ENCODE data around the gene BRK1. TPM values are rescaled to one million over a fixed set of nuclear protein-coding genes. Genes with fewer than 3 reads are reported as not detected.
A peak's percentile ranks its signal among the peaks of the same experiment; 100 is the strongest.

The BRK1 gene
- polyA plus RNA-seq, 1 of the 3 experiments (the other 2 are of a cell fraction), result 211 TPM

DNA sequence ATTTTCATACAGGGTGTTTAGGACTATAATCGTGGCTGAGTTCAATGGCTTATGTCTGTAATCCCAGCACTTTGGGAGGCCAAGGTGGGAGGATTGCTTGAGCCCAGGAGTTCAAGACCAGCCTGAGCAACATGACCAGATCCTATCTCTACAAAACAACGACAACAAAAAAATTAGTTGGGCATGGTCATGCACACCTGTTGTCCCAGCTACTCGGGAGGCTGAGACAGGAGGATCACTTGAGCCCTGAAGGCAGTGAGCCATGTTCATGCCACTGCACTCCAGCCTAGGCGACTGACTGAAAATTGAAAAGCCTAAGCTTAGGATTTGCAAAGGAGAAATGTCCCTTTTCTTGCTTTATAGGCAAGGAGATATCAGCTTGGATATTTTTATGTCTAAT lies 1.5 kb downstream of the BRK1 start:
- no peaks in the 10 kb centered on the region for H3F3A ChIP-seq (replicated peaks; ENCODE audit: insufficient read depth)
- H4K20me1 ChIP-seq (ENCODE audit: insufficient read depth), result peaks cover 38% of the 10 kb centered on the region
- CTCF ChIA-PET, result interaction anchor here (0.8 kb wide), 1 partner anchor 13 kb away, joined by 3 read pairs; no protein-coding TSS in a partner anchor
- H3K4me3 ChIP-seq (ENCODE audit: low read depth in 2 of 2, low read length in 1 of 2), result peak overlapping the region; percentile 72 to 73; a peak in 3 of 4 replicates
- H3K79me2 ChIP-seq (ENCODE audit: insufficient read depth), result peaks cover 64% of the 10 kb centered on the region
- peak overlapping the region; percentile 80 for H3K4me2 ChIP-seq
- no peak for DNase-seq
- no peaks in the 10 kb centered on the region for H3K9me2 ChIP-seq
- peaks cover 3 to 18% of the 10 kb centered on the region in 2 experiments for H3K36me3 ChIP-seq (replicated peaks in 1 of 2; ENCODE audit: control insufficient read depth in 1 of 2, insufficient read depth in 2 of 2, low read length in 1 of 2)
- H3K9me3 ChIP-seq, result no peaks in the 10 kb centered on the region
- no peaks in the 10 kb centered on the region for H3K27me3 ChIP-seq (ENCODE audit: insufficient read depth)
- H2AFZ ChIP-seq (ENCODE audit: low read depth), result no peak overlapping the region
- WGBS (ENCODE audit: low lambda C conversion rate), result 75% methylated on average over 4 of the region's 4 CpGs
- no peak overlapping the region for H3K27ac ChIP-seq (ENCODE audit: low read depth in 2 of 2, low read length in 1 of 2)
- no peak for TF ChIP-seq EZH2phosphoT487 (IDR thresholded peaks at IDR 0.05; ENCODE audit: borderline replicate concordance, low read depth)
- no peak for TF ChIP-seq EP300 (IDR thresholded peaks at IDR 0.05; ENCODE audit: borderline replicate concordance in 1 of 2, low read depth in 1 of 2, low read length in 1 of 2)
- no peak for TF ChIP-seq RAD21 (IDR thresholded peaks at IDR 0.05; ENCODE audit: low read length)
- no peak for TF ChIP-seq POLR2AphosphoS5 (IDR thresholded peaks at IDR 0.05; ENCODE audit: low read depth, low read length)
- TF ChIP-seq, protein P1, sequence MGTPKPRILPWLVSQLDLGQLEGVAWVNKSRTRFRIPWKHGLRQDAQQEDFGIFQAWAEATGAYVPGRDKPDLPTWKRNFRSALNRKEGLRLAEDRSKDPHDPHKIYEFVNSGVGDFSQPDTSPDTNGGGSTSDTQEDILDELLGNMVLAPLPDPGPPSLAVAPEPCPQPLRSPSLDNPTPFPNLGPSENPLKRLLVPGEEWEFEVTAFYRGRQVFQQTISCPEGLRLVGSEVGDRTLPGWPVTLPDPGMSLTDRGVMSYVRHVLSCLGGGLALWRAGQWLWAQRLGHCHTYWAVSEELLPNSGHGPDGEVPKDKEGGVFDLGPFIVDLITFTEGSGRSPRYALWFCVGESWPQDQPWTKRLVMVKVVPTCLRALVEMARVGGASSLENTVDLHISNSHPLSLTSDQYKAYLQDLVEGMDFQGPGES (IDR thresholded peaks at IDR 0.05; ENCODE audit: low read depth, low read length), result no peak
- TF ChIP-seq TCF12 (IDR thresholded peaks at IDR 0.05), result no peak
- TF ChIP-seq, protein P2, sequence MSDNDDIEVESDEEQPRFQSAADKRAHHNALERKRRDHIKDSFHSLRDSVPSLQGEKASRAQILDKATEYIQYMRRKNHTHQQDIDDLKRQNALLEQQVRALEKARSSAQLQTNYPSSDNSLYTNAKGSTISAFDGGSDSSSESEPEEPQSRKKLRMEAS (IDR thresholded peaks at IDR 0.05; ENCODE audit: low read depth), result no peak
- TF ChIP-seq, protein P3, sequence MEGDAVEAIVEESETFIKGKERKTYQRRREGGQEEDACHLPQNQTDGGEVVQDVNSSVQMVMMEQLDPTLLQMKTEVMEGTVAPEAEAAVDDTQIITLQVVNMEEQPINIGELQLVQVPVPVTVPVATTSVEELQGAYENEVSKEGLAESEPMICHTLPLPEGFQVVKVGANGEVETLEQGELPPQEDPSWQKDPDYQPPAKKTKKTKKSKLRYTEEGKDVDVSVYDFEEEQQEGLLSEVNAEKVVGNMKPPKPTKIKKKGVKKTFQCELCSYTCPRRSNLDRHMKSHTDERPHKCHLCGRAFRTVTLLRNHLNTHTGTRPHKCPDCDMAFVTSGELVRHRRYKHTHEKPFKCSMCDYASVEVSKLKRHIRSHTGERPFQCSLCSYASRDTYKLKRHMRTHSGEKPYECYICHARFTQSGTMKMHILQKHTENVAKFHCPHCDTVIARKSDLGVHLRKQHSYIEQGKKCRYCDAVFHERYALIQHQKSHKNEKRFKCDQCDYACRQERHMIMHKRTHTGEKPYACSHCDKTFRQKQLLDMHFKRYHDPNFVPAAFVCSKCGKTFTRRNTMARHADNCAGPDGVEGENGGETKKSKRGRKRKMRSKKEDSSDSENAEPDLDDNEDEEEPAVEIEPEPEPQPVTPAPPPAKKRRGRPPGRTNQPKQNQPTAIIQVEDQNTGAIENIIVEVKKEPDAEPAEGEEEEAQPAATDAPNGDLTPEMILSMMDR (IDR thresholded peaks at IDR 0.05), result no peak
- no peak for TF ChIP-seq TAF1 (IDR thresholded peaks at IDR 0.05; ENCODE audit: borderline replicate concordance, low read depth, low read length)
- TF ChIP-seq, protein P4, sequence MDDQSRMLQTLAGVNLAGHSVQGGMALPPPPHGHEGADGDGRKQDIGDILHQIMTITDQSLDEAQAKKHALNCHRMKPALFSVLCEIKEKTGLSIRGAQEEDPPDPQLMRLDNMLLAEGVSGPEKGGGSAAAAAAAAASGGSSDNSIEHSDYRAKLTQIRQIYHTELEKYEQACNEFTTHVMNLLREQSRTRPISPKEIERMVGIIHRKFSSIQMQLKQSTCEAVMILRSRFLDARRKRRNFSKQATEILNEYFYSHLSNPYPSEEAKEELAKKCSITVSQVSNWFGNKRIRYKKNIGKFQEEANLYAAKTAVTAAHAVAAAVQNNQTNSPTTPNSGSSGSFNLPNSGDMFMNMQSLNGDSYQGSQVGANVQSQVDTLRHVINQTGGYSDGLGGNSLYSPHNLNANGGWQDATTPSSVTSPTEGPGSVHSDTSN (IDR thresholded peaks at IDR 0.05), result no peak
- TF ChIP-seq NRF1 (IDR thresholded peaks at IDR 0.05; ENCODE audit: low read depth, low read length), result no peak
- no peak for TF ChIP-seq RCOR1 (IDR thresholded peaks at IDR 0.05; ENCODE audit: low read length)
- no peak for TF ChIP-seq ELF1 (IDR thresholded peaks at IDR 0.05)
- no peak for TF ChIP-seq MEF2A (IDR thresholded peaks at IDR 0.05; ENCODE audit: borderline replicate concordance, low read depth)
- no peak for TF ChIP-seq RFX5 (IDR thresholded peaks at IDR 0.05; ENCODE audit: low read length)
- no peak for TF ChIP-seq GATA2 (CRISPR knock-in tag; IDR thresholded peaks at IDR 0.05)
- no peak for TF ChIP-seq CHD2 (IDR thresholded peaks at IDR 0.05; ENCODE audit: low read length, partially characterized antibody)
- H3K4me1 ChIP-seq (ENCODE audit: control insufficient read depth in 1 of 2, insufficient read depth in 2 of 2, low read depth in 1 of 2, low read length in 1 of 2), result peaks cover 7 to 10% of the 10 kb centered on the region in 2 experiments; a peak in 3 of 4 replicates
- POLR2A ChIA-PET, result interaction anchor here (0.6 to 1.2 kb wide), 3 partner anchors 13 to 147 kb away, joined by 3 to 5 read pairs (median 3); partner anchors contain the start of gene VHL
- no peak overlapping the region for H3K9ac ChIP-seq
